ENCODE measurements around the gene SMIM7.
"Not testable (repeated sequence)": the region's sequence is repeated elsewhere in the genome, so short reads cannot be mapped to it uniquely, and the experiment has no call there.

DNA sequence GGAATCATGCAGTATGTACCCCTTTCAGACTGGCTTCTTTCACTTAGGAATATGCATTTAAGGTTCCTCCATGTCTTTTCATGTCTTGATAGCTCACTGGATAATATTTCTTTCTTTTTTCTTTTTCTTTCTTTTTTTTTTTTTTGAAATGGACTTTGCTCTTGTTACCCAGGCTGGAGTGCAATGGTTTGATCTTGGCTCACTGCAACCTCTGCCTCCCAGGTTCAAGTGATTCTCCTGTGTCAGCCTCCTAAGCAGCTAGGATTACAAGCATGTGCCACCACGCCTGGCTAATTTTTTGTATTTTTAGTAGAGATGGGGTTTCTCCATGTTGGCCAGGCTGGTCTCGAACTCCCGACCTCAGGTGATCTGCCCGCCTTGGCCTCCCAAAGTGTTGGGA is 8.8 kb upstream of the SMIM7 start:
- not testable (repeated sequence) for TF ChIP-seq CTCF (IDR thresholded peaks at IDR 0.05; ENCODE audit: low read depth, low read length, poor library complexity, severe bottlenecking); EZH2phosphoT487 (IDR thresholded peaks at IDR 0.05; ENCODE audit: borderline replicate concordance, low read length)
